PC-3 (cell line): ENCODE results near the gene SLX1A. TPM values are rescaled to one million over a fixed set of nuclear protein-coding genes. Genes with fewer than 3 reads are reported as not detected.
A peak's percentile ranks its signal among the peaks of the same experiment; 100 is the strongest.

ENCODE experiments used
- ATAC-seq: fragments of 200-7000 bp; cut with Tn5 transposase; 2 replicates; pipeline ENCODE4 v1.9.1; 2020; ENCODE audit warnings: mild to moderate bottlenecking, moderate library complexity
- BruUV-seq: library from RNA; stranded (reverse); fragments of 400-500 nt; replicated peaks from 2 replicates; lab custom pipeline; 2021; lab: Mats Ljungman, UMichigan
- CTCF ChIA-PET: fragments of 300-600 bp; sonication (Branson Sonifier 250); formaldehyde crosslinking; loops from one replicate; lab custom pipeline; 2022; ENCODE audit warnings: antibody characterized with exemption; lab: Charles Lee
- POLR2A ChIA-PET: fragments of 300-600 bp; sonication (Branson Sonifier 250); formaldehyde crosslinking; loops from one replicate; lab custom pipeline; 2022; ENCODE audit warnings: antibody characterized with exemption; ENCODE audit not compliant: unreplicated experiment; lab: Charles Lee
- DNase-seq: peaks from one replicate; pipeline ENCODE4 v3.0.0-alpha.2; 2015
- H2AFZ ChIP-seq: fragments of 300-600 bp; sonication (generic); 2 replicates; pipeline ENCODE4 v1.6.0; 2016; ENCODE audit warnings: antibody characterized with exemption, low read length
- H3F3A ChIP-seq: fragments of 300-600 bp; sonication (generic); one replicate; pipeline ENCODE4 v1.6.0; 2017; ENCODE audit warnings: antibody characterized with exemption, low read length, control low read depth, mild to moderate bottlenecking; ENCODE audit not compliant: unreplicated experiment
- H3K27ac ChIP-seq: fragments of 300-600 bp; sonication (generic); 2 replicates; pipeline ENCODE4 v1.5.1; 2016; ENCODE audit warnings: mild to moderate bottlenecking, low read length
- H3K27me3 ChIP-seq: fragments of 300-600 bp; sonication (generic); 2 replicates; pipeline ENCODE4 v1.6.1; 2016; ENCODE audit warnings: low read length, mixed read lengths
- H3K36me3 ChIP-seq: fragments of 300-600 bp; sonication (generic); 2 replicates; pipeline ENCODE4 v1.6.1; 2016; ENCODE audit warnings: low read depth, mixed run types, low read length, mixed read lengths
- H3K4me1 ChIP-seq: fragments of 300-600 bp; sonication (generic); 2 replicates; pipeline ENCODE4 v1.5.1; 2016; ENCODE audit warnings: low read length; ENCODE audit not compliant: insufficient read depth
- H3K4me2 ChIP-seq: fragments of 300-600 bp; sonication (generic); 2 replicates; pipeline ENCODE4 v1.6.0; 2016; ENCODE audit warnings: low read length
- H3K4me3 ChIP-seq: fragments of 300-600 bp; sonication (generic); 2 replicates; pipeline ENCODE4 v1.5.1; 2016; ENCODE audit warnings: mild to moderate bottlenecking, low read length, mixed read lengths
- H3K79me2 ChIP-seq: fragments of 300-600 bp; sonication (generic); 2 replicates; pipeline ENCODE4 v1.6.1; 2017; ENCODE audit warnings: low read length, mixed read lengths
- H3K9ac ChIP-seq: fragments of 300-600 bp; sonication (generic); 2 replicates; pipeline ENCODE4 v1.6.0; 2016; ENCODE audit warnings: mild to moderate bottlenecking, low read length
- H3K9me2 ChIP-seq: fragments of 300-600 bp; sonication (generic); replicated peaks from 2 replicates; pipeline ENCODE4 v1.6.1; 2016; ENCODE audit warnings: mixed run types, low read length, mixed read lengths
- H3K9me3 ChIP-seq: fragments of 300-600 bp; sonication (generic); 2 replicates; pipeline ENCODE4 v1.6.1; 2016; ENCODE audit warnings: low read length, mixed read lengths
- H4K20me1 ChIP-seq: fragments of 300-600 bp; sonication (generic); 2 replicates; pipeline ENCODE4 v1.6.1; 2016; ENCODE audit warnings: low read length, mixed read lengths
- EZH2 ChIP-seq: fragments of 300-600 bp; sonication (generic); IDR thresholded peaks from one replicate; pipeline ENCODE4 v1.6.1; 2017; ENCODE audit warnings: antibody characterized with exemption, mild to moderate bottlenecking, low read length; ENCODE audit not compliant: unreplicated experiment
- EZH2phosphoT487 ChIP-seq: fragments of 300-600 bp; sonication (generic); IDR thresholded peaks from 2 replicates; pipeline ENCODE4 v1.6.1; 2018; ENCODE audit warnings: mild to moderate bottlenecking, antibody characterized with exemption, low read length, borderline replicate concordance
- intact Hi-C: fragments of 100-400 bp; cut with micrococcal nuclease; formaldehyde crosslinking; loops from 2 replicates; pipeline ENCODE4 v1.9.0; 2023
- total RNA-seq: library from RNA; depleted of rRNA; stranded (reverse); fragments of >200 nt; gene quantifications from 2 replicates; pipeline ENCODE4 v1.2.3, GENCODE V29; 2014
- TF ChIP-seq, protein P1 (sequence below): fragments of 300-600 bp; sonication (generic); conservative IDR thresholded peaks from 2 replicates; pipeline ENCODE4 v1.5.1; 2017; ENCODE audit warnings: antibody characterized with exemption, low read depth, mild to moderate bottlenecking, low read length

Gene SLX1A
- total RNA-seq, 1 experiment from 2014 or later = 91.9 TPM

DNA sequence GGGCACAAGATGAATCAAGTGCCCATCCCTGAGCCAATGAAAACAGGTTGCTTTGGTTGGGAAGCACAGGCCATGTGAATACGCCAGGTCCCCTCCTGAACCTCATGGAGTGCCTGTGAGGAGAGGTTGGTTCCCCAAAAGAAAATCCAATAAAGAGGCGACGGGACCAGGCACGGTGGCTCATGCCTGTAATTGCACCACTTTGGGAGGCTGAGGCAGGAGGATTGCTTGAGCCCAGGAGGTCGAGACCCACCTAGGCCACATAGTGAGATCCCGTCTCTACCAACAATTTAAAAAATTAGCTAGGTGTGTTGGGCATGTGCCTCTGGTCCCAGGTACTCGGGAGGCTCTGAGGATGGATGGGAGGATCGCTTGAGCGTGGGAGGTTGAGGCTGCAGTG lies 13.7 kb upstream of the SLX1A start:
- H3K79me2 ChIP-seq = no peaks in the 10 kb centered on the region
- no peaks in the 10 kb centered on the region for H3K27me3 ChIP-seq
- no peak overlapping the region for H3K4me3 ChIP-seq
- no peak overlapping the region for H3K9ac ChIP-seq
- ChIA-PET POLR2A (no interaction called here), CTCF (no interaction called here)
- H3F3A ChIP-seq = no peaks in the 10 kb centered on the region
- no peaks in the 10 kb centered on the region for H3K4me1 ChIP-seq
- H3K27ac ChIP-seq = no peak overlapping the region
- no peak for DNase-seq
- H4K20me1 ChIP-seq = no peaks in the 10 kb centered on the region
- no peaks in the 10 kb centered on the region for H3K9me3 ChIP-seq
- TF ChIP-seq EZH2phosphoT487 (no peak), EZH2 (no peak)
- TF ChIP-seq, protein P1, sequence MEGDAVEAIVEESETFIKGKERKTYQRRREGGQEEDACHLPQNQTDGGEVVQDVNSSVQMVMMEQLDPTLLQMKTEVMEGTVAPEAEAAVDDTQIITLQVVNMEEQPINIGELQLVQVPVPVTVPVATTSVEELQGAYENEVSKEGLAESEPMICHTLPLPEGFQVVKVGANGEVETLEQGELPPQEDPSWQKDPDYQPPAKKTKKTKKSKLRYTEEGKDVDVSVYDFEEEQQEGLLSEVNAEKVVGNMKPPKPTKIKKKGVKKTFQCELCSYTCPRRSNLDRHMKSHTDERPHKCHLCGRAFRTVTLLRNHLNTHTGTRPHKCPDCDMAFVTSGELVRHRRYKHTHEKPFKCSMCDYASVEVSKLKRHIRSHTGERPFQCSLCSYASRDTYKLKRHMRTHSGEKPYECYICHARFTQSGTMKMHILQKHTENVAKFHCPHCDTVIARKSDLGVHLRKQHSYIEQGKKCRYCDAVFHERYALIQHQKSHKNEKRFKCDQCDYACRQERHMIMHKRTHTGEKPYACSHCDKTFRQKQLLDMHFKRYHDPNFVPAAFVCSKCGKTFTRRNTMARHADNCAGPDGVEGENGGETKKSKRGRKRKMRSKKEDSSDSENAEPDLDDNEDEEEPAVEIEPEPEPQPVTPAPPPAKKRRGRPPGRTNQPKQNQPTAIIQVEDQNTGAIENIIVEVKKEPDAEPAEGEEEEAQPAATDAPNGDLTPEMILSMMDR = no peak
- no peak overlapping the region for H3K4me2 ChIP-seq
- intact Hi-C loops = no loop called here
- no TSS peak for BruUV-seq
- H2AFZ ChIP-seq = no peak overlapping the region
- ATAC-seq = no peak
- no peaks in the 10 kb centered on the region for H3K9me2 ChIP-seq
- H3K36me3 ChIP-seq = no peaks in the 10 kb centered on the region

- Histone ChIP-seq H3K4me3 (no peak overlapping the region), H3K4me2 (no peak overlapping the region), H2AFZ (no peak overlapping the region), H4K20me1 (no peaks in the 10 kb centered on the region), H3K27ac (no peak overlapping the region), H3K9me3 (no peaks in the 10 kb centered on the region), H3F3A (no peaks in the 10 kb centered on the region), H3K9ac (no peak overlapping the region), H3K9me2 (no peaks in the 10 kb centered on the region), H3K4me1 (no peaks in the 10 kb centered on the region), H3K27me3 (no peaks in the 10 kb centered on the region), H3K36me3 (no peaks in the 10 kb centered on the region), H3K79me2 (no peaks in the 10 kb centered on the region)
- intact Hi-C loops = no loop called here
- BruUV-seq = no TSS peak
- CTCF ChIA-PET = no interaction called here
- POLR2A ChIA-PET = interaction anchor here (0.6 kb wide), 1 partner anchor 429 kb away, joined by 11 read pairs; no protein-coding TSS in a partner anchor
- no peak for ATAC-seq
- DNase-seq = no peak
- TF ChIP-seq EZH2 (no peak), EZH2phosphoT487 (no peak)
- TF ChIP-seq, protein P1 = no peak
Measured at GRCh38 chr16:30180741-30181140, 12.9 kb upstream of the SLX1A start.

DNA sequence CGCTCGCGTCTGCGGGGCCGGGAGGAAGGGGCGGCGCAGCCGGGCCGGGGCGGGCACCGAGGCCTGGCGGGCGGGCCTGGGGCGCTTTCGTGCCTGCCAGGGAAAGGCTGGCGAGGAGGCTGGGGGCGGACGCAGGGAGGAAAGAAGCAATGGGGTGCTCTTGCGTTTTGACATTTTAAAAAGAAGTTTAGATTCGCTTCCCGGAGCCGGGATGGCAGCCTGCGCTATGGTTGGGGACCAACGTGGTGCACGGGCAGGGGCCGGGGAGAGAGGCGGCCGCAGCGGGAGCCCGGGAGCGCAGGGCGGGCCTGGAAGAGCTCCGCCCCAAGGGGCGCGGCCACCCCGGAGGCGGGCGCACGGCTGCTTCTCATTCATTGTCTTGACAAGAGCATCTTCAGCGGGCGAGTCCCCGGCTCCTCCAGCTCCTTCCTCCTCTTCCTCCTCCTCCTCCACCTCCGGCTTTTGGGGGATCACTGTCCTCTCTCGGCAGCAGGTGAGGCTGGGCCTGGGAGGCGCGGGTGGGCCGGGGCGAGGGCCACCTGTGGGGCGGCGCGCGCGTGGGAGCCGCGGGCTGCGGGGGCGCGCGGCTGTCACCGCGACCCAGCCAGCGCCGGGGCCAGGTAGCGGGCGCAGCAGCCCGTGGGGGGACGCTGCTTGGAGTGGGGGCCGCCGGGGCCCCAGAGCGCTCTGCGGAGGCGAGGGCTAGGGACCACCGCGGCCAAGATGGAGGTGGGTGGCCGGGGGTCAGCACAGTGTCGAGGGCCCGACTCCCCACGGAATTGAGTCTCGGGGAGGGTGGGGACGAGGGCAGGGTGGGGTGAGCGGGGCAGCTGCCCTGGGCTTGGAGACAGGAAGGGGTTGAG lies 10.2 kb upstream of the SLX1A start, which contains the start of gene CORO1A:
CORO1A (plus strand) TSS at position 370 of the 863 bp plus-strand sequence. CDS start 1,608 bp downstream, outside the sequence.
- DNase-seq (peak; percentile 75), ATAC-seq (peak; percentile 92)
- BruUV-seq = no TSS peak
- intact Hi-C loops = no loop called here
- no peak for TF ChIP-seq EZH2
- TF ChIP-seq, protein P1 = no peak
- no peak for TF ChIP-seq EZH2phosphoT487
- H3K79me2 ChIP-seq = no peaks in the 10 kb centered on the region
- ChIA-PET CTCF (no interaction called here), POLR2A (interaction anchor here (1.0 kb wide), 1 partner anchor 374 kb away, joined by 3 read pairs; the partner anchor contains the start of gene ZNF764)
- H3K9ac ChIP-seq = peak within 1 kb of the TSS; percentile 53; the same call in 1 of the 2 replicates
- no peaks in the 10 kb centered on the region for H3F3A ChIP-seq
- no peaks in the 10 kb centered on the region for H4K20me1 ChIP-seq
- no peaks in the 10 kb centered on the region for H3K4me1 ChIP-seq
- H3K27ac ChIP-seq = no peak within 1 kb of the TSS
- peak within 1 kb of the TSS; percentile 64 for H3K4me3 ChIP-seq
- H3K27me3 ChIP-seq = no peaks in the 10 kb centered on the region
- H3K9me3 ChIP-seq = no peaks in the 10 kb centered on the region
- H3K9me2 ChIP-seq = no peaks in the 10 kb centered on the region
- peak within 1 kb of the TSS; percentile 76 for H2AFZ ChIP-seq
- H3K36me3 ChIP-seq = no peaks in the 10 kb centered on the region
- peak within 1 kb of the TSS; percentile 74 for H3K4me2 ChIP-seq
